Heart left ventricle (tissue), 16 donors: Measurements from ENCODE around the gene MYL6B. TPM values are rescaled to one million over a fixed set of nuclear protein-coding genes. Genes with fewer than 3 reads are reported as not detected.

Experiments used
- ATAC-seq, 4 donors: fragments of 200-7000 bp; cut with Tn5 transposase; one replicate each; pipeline ENCODE4 v1.9.1; 2020 to 2022; ENCODE audit warnings: moderate library complexity in 4 of 4, mild to moderate bottlenecking in 3 of 4, moderate number of reproducible peaks in 1 of 4
- DNase-seq, 5 donors: peaks; one replicate each; pipeline ENCODE4 v3.0.0-alpha.2; 2020
- H3K27ac ChIP-seq, 12 donors: fragments of 200-600 bp; sonication (generic) in 4 of 12; one replicate each; pipeline versions ENCODE4 v1.5.0 to v1.8.0; 2016 to 2022; ENCODE audit warnings: mild to moderate bottlenecking in 2 of 12
- H3K27me3 ChIP-seq, 9 donors: fragments of 200-600 bp; sonication (generic) in 2 of 9; one replicate each; pipeline versions ENCODE4 v1.5.1 to v1.8.0; 2016 to 2022; ENCODE audit warnings: mild to moderate bottlenecking in 3 of 9
- H3K36me3 ChIP-seq, 9 donors: fragments of 200-600 bp; sonication (generic) in 2 of 9; one replicate each; pipeline versions ENCODE4 v1.5.0 to v1.8.0; 2018 to 2022; ENCODE audit warnings: mild to moderate bottlenecking in 2 of 9
- H3K4me1 ChIP-seq, 12 donors: fragments of 200-600 bp; sonication (generic) in 4 of 12; one replicate each; pipeline versions ENCODE4 v1.5.0 to v1.8.0; 2016 to 2022; ENCODE audit warnings: mild to moderate bottlenecking in 3 of 12
- H3K4me3 ChIP-seq, 12 donors: fragments of 200-600 bp; sonication (generic) in 4 of 12; one replicate each; pipeline versions ENCODE4 v1.5.0 to v1.8.0; 2017 to 2022; ENCODE audit warnings: mild to moderate bottlenecking in 9 of 12, moderate library complexity in 4 of 12
- H3K9me3 ChIP-seq, 12 donors: fragments of 200-600 bp; sonication (generic) in 4 of 12; one replicate each; pipeline versions ENCODE4 v1.5.0 to v1.8.0; 2016 to 2022; ENCODE audit warnings: mild to moderate bottlenecking in 1 of 12
- CTCF ChIP-seq, 12 donors: fragments of 200-600 bp; sonication (generic) in 4 of 12; IDR thresholded peaks; one replicate each; pipeline versions ENCODE4 v1.5.0 to v1.8.0; 2018 to 2022; ENCODE audit warnings: antibody characterized with exemption in 12 of 12, mild to moderate bottlenecking in 5 of 12
- POLR2A ChIP-seq, 2 donors: fragments of 450-650 bp; IDR thresholded peaks; one replicate each; pipeline ENCODE4 v1.6.1; 2017; ENCODE audit warnings: antibody characterized with exemption in 2 of 2, mild to moderate bottlenecking in 2 of 2, moderate library complexity in 2 of 2
- WGBS, 4 donors: extraction: QIAGEN DNeasy Blood & Tissue Kit in 2 of 4; methylation state at CpG; one replicate each; pipeline versions ENCODE4 v1.1.5 to v1.1.7; 2013 to 2018; 5-methylcytosine and 5-hydroxymethylcytosine counted together
- intact Hi-C, 10 donors: fragments of 100-400 bp; cut with DNase I; formaldehyde crosslinking; loops; one replicate each; pipeline versions ENCODE4 v1.11.1 to v1.14.2; 2022
- long read RNA-seq, 3 donors: library from polyadenylated mRNA; unstranded; transcript quantifications; one replicate each; pipeline ENCODE4 v2.0.0, GENCODE V29; 2020 to 2021
- polyA plus RNA-seq, 2 donors: library from polyadenylated mRNA; stranded (reverse); fragments of 200-250 nt; gene quantifications; one replicate each; pipeline ENCODE4 v1.2.3, GENCODE V29; 2013
- total RNA-seq, 9 donors: library from RNA; depleted of rRNA in 2 of 9; stranded (reverse); fragments of >200 nt in 2 of 9; fragmentation: NEBNext Ultra II Directional in 3 of 9; extraction: Animal tissue kit (Norgen Biotek cat#: 25700) in 3 of 9; gene quantifications; one replicate each; pipeline versions ENCODE4 v1.1.0 to v1.2.4, GENCODE V29; 2016 to 2023
- donor health status: ischemic (EF 13 %, LVEDD 7.1; RV severe dilation, severe dysfunction).
- donor health status: healthy with polysubstance abuse.
- donor health status: DM: no; HTN: yes; CAD: no.
- donor health status: DM: no; HTN: no; CAD: no.
- donor health status: ischemic (EF 25% LVEDD 6.9; RV normal size, moderate dysfunction).
- donor health status: ischemic (EF 25% LVEDD 5.7; RV mildly dilated, moderate dysfunction).
- donor health status: healthy.
- donor health status: DM: yes; HTN: yes; CAD: no.
- donor health status: ischemic (EF 35%, LVEDD 5.7; RV mildly dilated, moderate dysfunction).
- donor health status: nonischemic (EF 11% LVEDD 7.7; RV severe dilation, severe dysfunction).
- donor health status: DM: yes; HTN: yes; CAD: no.
- donor health status: PGD.
- donor health status: ischemic (EF 29% LVEDD 5.4; RV normal size, mild dysfunction).
- donor health status: nonischemic (EF 23%, LVEDD 6.1; RV moderate dilation, normal function).

Gene MYL6B
- 10 to 100 TPM; 30.1 to 55.2 (median 41.1) TPM for total RNA-seq
- polyA plus RNA-seq, result 10 to 100 TPM; 27.5 to 65.9 TPM
- long read RNA-seq, donor 1, partial matches to known transcripts, result 1 of 8 reads
- long read RNA-seq, donor 1, other reads (novel, unspliced or antisense), result 6 of 8 reads
- long read RNA-seq, donor 2, partial matches to known transcripts, result 1 of 9 reads
- long read RNA-seq, donor 2, other reads (novel, unspliced or antisense), result 6 of 9 reads
- long read RNA-seq, donor 3, partial matches to known transcripts, result 0 of 6 reads
- long read RNA-seq, donor 3, other reads (novel, unspliced or antisense), result 4 of 6 reads

- intact Hi-C loops, result loop anchor here in 2 of 10 donors (2.0 kb wide), 1 partner anchor 23 kb away; the partner anchor contains the start of gene ESYT1 (in 2 of the 2)
These were observed at the start of gene MYL6B for GRCh38 chr12:56152132-56152755. Gene MYL6B, plus strand, starts transcription at chr12:56152587. Its CDS starts 1,332 bp downstream, at chr12:56153919.

GRCh38 chr12:56102683-56103065 lies 49.7 kb upstream of the MYL6B start:
- Histone ChIP-seq H3K4me3 (peak overlapping the region in 1 of 12 donors; percentile 93), H3K27ac (peak overlapping the region in 1 of 12 donors; percentile 92), H3K9me3 (no peaks in the 10 kb centered on the region), H3K36me3 (peaks cover 0 to 17% (median 13%) of the 10 kb centered on the region in 9 donors), H3K4me1 (peaks cover 0 to 37% (median 22%) of the 10 kb centered on the region in 12 donors), H3K27me3 (no peaks in the 10 kb centered on the region)
- WGBS, 4 donors, result 64 to 82% (median 74%) methylated on average over 1 of the region's 1 CpG
- ATAC-seq (no peak), DNase-seq (no peak)
- no peak for TF ChIP-seq CTCF (IDR thresholded peaks at IDR 0.05)
- no peak for TF ChIP-seq POLR2A (IDR thresholded peaks at IDR 0.05)
- intact Hi-C loops, result loop anchor here in 4 of 10 donors (5.0 to 10.0 kb wide), 5 partner anchors 55 to 368 kb away; partner anchors contain the start of gene RPS26 (in 1 of the 4)

More at GRCh38 chr12:56152132-56152755, at the start of gene MYL6B:
- TF ChIP-seq POLR2A (IDR thresholded peaks at IDR 0.05) (peak in 1 of 2 donors; percentile 62), CTCF (IDR thresholded peaks at IDR 0.05) (no peak)
- H3K4me1 ChIP-seq, result peaks cover 4 to 36% (median 25%) of the 10 kb centered on the region in 12 donors
- peak; percentile 95 to 98 (median 97) for ATAC-seq
- peak within 1 kb of the TSS; percentile 22 to 92 (median 72) for H3K4me3 ChIP-seq
- H3K36me3 ChIP-seq, result peaks cover 0 to 12% (median 0%) of the 10 kb centered on the region in 9 donors
- peak; percentile 94 to 97 (median 96) for DNase-seq
- H3K27me3 ChIP-seq, result no peaks in the 10 kb centered on the region
- 0 to 1% (median 1%) methylated on average over 15 to 37 of the region's 37 CpGs for WGBS, 4 donors
- H3K27ac ChIP-seq, result peak within 1 kb of the TSS; percentile 80 to 98 (median 94)
- no peaks in the 10 kb centered on the region for H3K9me3 ChIP-seq

- no peak for ATAC-seq
- DNase-seq, result no peak
These were observed 49.2 kb upstream of the MYL6B start for GRCh38 chr12:56103066-56103711.

More at GRCh38 chr12:56103066-56103711, 49.2 kb upstream of the MYL6B start:
- 50 to 58% (median 57%) methylated on average over 6 of the region's 6 CpGs for WGBS, 4 donors
- TF ChIP-seq CTCF (IDR thresholded peaks at IDR 0.05), result no peak
- TF ChIP-seq POLR2A (IDR thresholded peaks at IDR 0.05), result no peak
- H3K27me3 ChIP-seq, result no peaks in the 10 kb centered on the region
- intact Hi-C loops, result loop anchor here in 4 of 10 donors (5.0 to 10.0 kb wide), 5 partner anchors 56 to 368 kb away; partner anchors contain the start of gene RPS26 (in 1 of the 4)
- H3K4me3 ChIP-seq, result peak overlapping the region in 10 of 12 donors; percentile 70 to 93 (median 86)
- no peaks in the 10 kb centered on the region for H3K9me3 ChIP-seq
- H3K4me1 ChIP-seq, result peaks cover 0 to 37% (median 22%) of the 10 kb centered on the region in 12 donors
- H3K27ac ChIP-seq, result peak overlapping the region; percentile 6 to 92 (median 84)
- peaks cover 1 to 22% (median 18%) of the 10 kb centered on the region in 9 donors for H3K36me3 ChIP-seq
